ENCODE results near the gene CUEDC1.
"Not testable (repeated sequence)": the region's sequence is repeated elsewhere in the genome, so short reads cannot be mapped to it uniquely, and the experiment has no call there.

CUEDC1 gene

DNA sequence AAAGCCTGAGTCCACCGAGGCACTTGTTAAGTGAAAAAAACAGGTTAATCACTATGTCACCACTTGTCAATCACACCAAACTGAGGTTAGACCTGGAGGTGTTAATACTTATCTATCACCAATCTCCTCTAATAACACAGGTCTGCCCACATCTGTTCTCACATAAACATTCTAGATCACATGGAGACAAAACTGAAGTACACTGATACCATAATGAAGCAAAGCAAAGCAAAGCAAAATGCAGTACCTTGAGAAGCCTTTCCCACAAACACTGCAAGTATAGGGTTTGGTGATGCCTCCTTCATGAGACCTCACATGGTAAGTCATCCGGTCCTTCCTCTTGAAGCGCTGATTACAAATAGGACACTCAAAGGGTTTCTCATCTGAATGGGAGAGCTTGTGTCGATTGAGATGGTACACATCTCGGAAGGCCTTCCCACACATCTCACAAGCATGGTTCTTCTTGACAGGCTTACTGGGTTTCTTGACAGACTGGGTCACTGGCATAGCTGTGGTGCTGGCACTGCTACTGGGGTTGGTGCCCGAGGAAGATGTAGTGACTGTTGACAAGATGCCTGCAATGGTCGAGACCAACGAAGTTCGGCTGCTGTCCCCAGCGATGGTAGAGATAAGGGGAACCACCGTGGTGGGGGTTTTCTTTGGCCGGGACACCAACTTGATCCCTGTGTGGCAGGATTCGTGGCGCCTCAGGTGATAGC lies 27.4 kb upstream of the CUEDC1 start:
- H3K36me3 ChIP-seq (ENCODE audit: control insufficient read depth, insufficient read depth, low read length): peaks cover 4% of the 10 kb centered on the region
- H3K4me3 ChIP-seq (ENCODE audit: low read depth, low read length): no peak overlapping the region
- no peaks in the 10 kb centered on the region for H3K27me3 ChIP-seq (ENCODE audit: control insufficient read depth, insufficient read depth, low read length)
- H3K9ac ChIP-seq (ENCODE audit: low read depth, low read length): no peak overlapping the region
- no peaks in the 10 kb centered on the region for H3K9me3 ChIP-seq (ENCODE audit: control insufficient read depth, insufficient read depth, low read length)
- no peaks in the 10 kb centered on the region for H3K4me1 ChIP-seq (ENCODE audit: control insufficient read depth, insufficient read depth, low read length)

DNA sequence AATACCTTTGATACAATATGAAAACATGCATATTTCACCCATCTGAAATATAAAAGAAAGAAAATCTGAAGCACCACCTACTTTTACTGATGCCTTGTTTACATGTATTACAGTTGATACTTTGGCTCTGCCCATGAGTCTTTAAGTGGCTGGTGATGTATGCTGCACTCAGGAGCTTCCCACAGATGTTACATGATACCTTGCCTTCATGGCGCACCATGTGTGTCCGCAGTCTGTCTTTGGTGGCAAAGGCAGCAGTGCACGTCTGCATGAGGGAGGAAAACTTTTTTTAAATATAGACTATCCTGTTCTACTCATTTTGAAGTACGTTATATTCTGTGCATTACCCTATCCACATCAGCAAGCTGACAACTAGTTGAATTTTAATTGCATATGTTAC lies 25.3 kb upstream of the CUEDC1 start:
- no peak overlapping the region for H3K9ac ChIP-seq (ENCODE audit: low read depth, low read length)
- H3K4me3 ChIP-seq (ENCODE audit: low read depth, low read length): no peak overlapping the region
- H3K9me3 ChIP-seq (ENCODE audit: control insufficient read depth, insufficient read depth, low read length): no peaks in the 10 kb centered on the region
- H3K27me3 ChIP-seq (ENCODE audit: control insufficient read depth, insufficient read depth, low read length): no peaks in the 10 kb centered on the region
- H3K36me3 ChIP-seq (ENCODE audit: control insufficient read depth, insufficient read depth, low read length): peaks cover 4% of the 10 kb centered on the region
- no peaks in the 10 kb centered on the region for H3K4me1 ChIP-seq (ENCODE audit: control insufficient read depth, insufficient read depth, low read length)

GRCh38 chr17:57979076-57979475 lies 23.9 kb upstream of the CUEDC1 start:
- Histone ChIP-seq H3K4me1 (ENCODE audit: control insufficient read depth, insufficient read depth, low read length) (no peaks in the 10 kb centered on the region), H3K36me3 (ENCODE audit: control insufficient read depth, insufficient read depth, low read length) (peaks cover 4% of the 10 kb centered on the region)

GRCh38 chr17:57976594-57976993 lies 21.4 kb upstream of the CUEDC1 start:
- Histone ChIP-seq H3K4me1 (ENCODE audit: control insufficient read depth, insufficient read depth, low read length) (no peaks in the 10 kb centered on the region), H3K9me3 (ENCODE audit: control insufficient read depth, insufficient read depth, low read length) (no peaks in the 10 kb centered on the region), H3K36me3 (ENCODE audit: control insufficient read depth, insufficient read depth, low read length) (peaks cover 4% of the 10 kb centered on the region), H3K9ac (ENCODE audit: low read depth, low read length) (no peak overlapping the region), H3K4me3 (ENCODE audit: low read depth, low read length) (no peak overlapping the region), H3K27me3 (ENCODE audit: control insufficient read depth, insufficient read depth, low read length) (no peaks in the 10 kb centered on the region)

More at GRCh38 chr17:57979076-57979475, 23.9 kb upstream of the CUEDC1 start:
- no peaks in the 10 kb centered on the region for H3K27me3 ChIP-seq (ENCODE audit: control insufficient read depth, insufficient read depth, low read length)
- H3K9ac ChIP-seq (ENCODE audit: low read depth, low read length): no peak overlapping the region
- H3K4me3 ChIP-seq (ENCODE audit: low read depth, low read length): no peak overlapping the region
- no peaks in the 10 kb centered on the region for H3K9me3 ChIP-seq (ENCODE audit: control insufficient read depth, insufficient read depth, low read length)

GRCh38 chr17:57975044-57975443 lies 19.8 kb upstream of the CUEDC1 start:
- Histone ChIP-seq H3K36me3 (ENCODE audit: control insufficient read depth, insufficient read depth, low read length) (peaks cover 4% of the 10 kb centered on the region), H3K4me1 (ENCODE audit: control insufficient read depth, insufficient read depth, low read length) (no peaks in the 10 kb centered on the region), H3K27me3 (ENCODE audit: control insufficient read depth, insufficient read depth, low read length) (no peaks in the 10 kb centered on the region), H3K4me3 (ENCODE audit: low read depth, low read length) (no peak overlapping the region), H3K9me3 (ENCODE audit: control insufficient read depth, insufficient read depth, low read length) (no peaks in the 10 kb centered on the region), H3K9ac (ENCODE audit: low read depth, low read length) (no peak overlapping the region)

- not testable (repeated sequence) for H3K4me3 ChIP-seq (ENCODE audit: low read depth, low read length); H3K36me3 ChIP-seq (ENCODE audit: control insufficient read depth, insufficient read depth, low read length); H3K9me3 ChIP-seq (ENCODE audit: control insufficient read depth, insufficient read depth, low read length); H3K9ac ChIP-seq (ENCODE audit: low read depth, low read length); H3K4me1 ChIP-seq (ENCODE audit: control insufficient read depth, insufficient read depth, low read length); H3K27me3 ChIP-seq (ENCODE audit: control insufficient read depth, insufficient read depth, low read length)
These were observed 19.0 kb upstream of the CUEDC1 start for GRCh38 chr17:57974053-57974824.

- Histone ChIP-seq H3K4me3 (ENCODE audit: low read depth, low read length) (no peak overlapping the region), H3K4me1 (ENCODE audit: control insufficient read depth, insufficient read depth, low read length) (no peaks in the 10 kb centered on the region), H3K9me3 (ENCODE audit: control insufficient read depth, insufficient read depth, low read length) (no peaks in the 10 kb centered on the region), H3K9ac (ENCODE audit: low read depth, low read length) (no peak overlapping the region), H3K27me3 (ENCODE audit: control insufficient read depth, insufficient read depth, low read length) (no peaks in the 10 kb centered on the region), H3K36me3 (ENCODE audit: control insufficient read depth, insufficient read depth, low read length) (no peaks in the 10 kb centered on the region)
These were observed 16.9 kb upstream of the CUEDC1 start for GRCh38 chr17:57972151-57972550.

DNA sequence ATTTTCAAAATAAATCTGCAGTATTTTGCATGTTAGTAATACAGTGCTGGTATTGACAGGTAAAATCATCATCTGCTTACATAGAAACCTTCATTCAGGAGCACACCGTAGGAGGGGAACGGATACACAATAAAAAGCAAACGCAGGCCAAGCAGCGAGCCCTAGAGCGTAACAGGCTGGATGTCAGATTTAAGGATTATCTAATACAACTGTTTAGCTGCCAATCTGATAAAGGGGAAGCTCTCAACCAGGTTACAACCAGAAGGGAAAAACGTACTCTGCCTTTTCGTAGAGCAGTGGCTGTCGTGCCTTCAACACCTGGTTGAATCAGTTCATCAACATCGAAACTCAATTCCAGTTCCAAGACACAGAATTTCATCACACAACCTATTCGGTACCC lies 16.4 kb upstream of the CUEDC1 start:
- H3K4me3 ChIP-seq (ENCODE audit: low read depth, low read length): no peak overlapping the region
- no peaks in the 10 kb centered on the region for H3K4me1 ChIP-seq (ENCODE audit: control insufficient read depth, insufficient read depth, low read length)
- no peaks in the 10 kb centered on the region for H3K36me3 ChIP-seq (ENCODE audit: control insufficient read depth, insufficient read depth, low read length)
- H3K9me3 ChIP-seq (ENCODE audit: control insufficient read depth, insufficient read depth, low read length): no peaks in the 10 kb centered on the region
- no peak overlapping the region for H3K9ac ChIP-seq (ENCODE audit: low read depth, low read length)
- no peaks in the 10 kb centered on the region for H3K27me3 ChIP-seq (ENCODE audit: control insufficient read depth, insufficient read depth, low read length)

DNA sequence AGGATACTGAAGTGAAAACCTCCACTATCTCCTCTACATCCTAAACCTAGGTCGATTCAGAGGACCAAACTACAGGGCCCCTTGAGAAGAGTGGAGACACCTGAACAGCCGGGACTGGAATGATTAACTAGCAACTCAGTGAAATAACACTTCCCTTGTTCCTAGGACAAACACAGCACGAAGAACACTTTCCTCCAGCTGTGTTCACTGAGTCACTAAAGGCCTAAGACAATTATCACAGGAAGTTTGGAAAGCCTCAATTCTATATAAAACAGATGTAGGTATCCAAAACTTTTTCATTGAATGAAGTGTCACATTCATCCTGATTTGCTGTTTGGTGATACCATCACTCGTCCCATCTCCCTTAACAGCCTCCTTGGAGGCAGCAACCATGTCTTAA lies 15.5 kb upstream of the CUEDC1 start:
- H3K27me3 ChIP-seq (ENCODE audit: control insufficient read depth, insufficient read depth, low read length): no peaks in the 10 kb centered on the region
- no peak overlapping the region for H3K9ac ChIP-seq (ENCODE audit: low read depth, low read length)
- H3K36me3 ChIP-seq (ENCODE audit: control insufficient read depth, insufficient read depth, low read length): no peaks in the 10 kb centered on the region

DNA sequence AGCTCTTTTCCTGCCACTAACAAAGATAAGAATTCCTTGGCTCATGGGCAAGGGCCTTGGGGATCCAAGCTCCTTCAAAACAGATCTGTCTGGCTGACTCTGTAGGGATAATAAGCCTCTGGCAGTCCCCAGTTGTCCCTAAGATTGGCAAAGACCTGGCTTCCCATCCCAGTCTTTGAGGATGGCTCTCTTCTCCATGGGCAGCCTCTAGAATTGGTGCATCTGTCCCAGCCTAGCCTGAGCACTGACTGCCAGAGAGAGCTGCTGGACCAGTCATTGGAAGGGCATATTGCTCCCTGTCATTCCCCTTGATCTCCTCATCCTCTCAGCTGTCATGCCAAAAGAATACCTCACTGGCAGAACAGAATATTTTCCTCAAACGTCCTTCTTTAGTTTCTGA lies 13.2 kb upstream of the CUEDC1 start:
- Histone ChIP-seq H3K4me1 (ENCODE audit: control insufficient read depth, insufficient read depth, low read length) (no peaks in the 10 kb centered on the region), H3K9me3 (ENCODE audit: control insufficient read depth, insufficient read depth, low read length) (no peaks in the 10 kb centered on the region), H3K27me3 (ENCODE audit: control insufficient read depth, insufficient read depth, low read length) (no peaks in the 10 kb centered on the region), H3K4me3 (ENCODE audit: low read depth, low read length) (no peak overlapping the region), H3K9ac (ENCODE audit: low read depth, low read length) (no peak overlapping the region), H3K36me3 (ENCODE audit: control insufficient read depth, insufficient read depth, low read length) (no peaks in the 10 kb centered on the region)

More for the DNA sequence above, 15.5 kb upstream of the CUEDC1 start:
- Histone ChIP-seq H3K4me3 (ENCODE audit: low read depth, low read length) (no peak overlapping the region), H3K4me1 (ENCODE audit: control insufficient read depth, insufficient read depth, low read length) (no peaks in the 10 kb centered on the region), H3K9me3 (ENCODE audit: control insufficient read depth, insufficient read depth, low read length) (no peaks in the 10 kb centered on the region)

DNA sequence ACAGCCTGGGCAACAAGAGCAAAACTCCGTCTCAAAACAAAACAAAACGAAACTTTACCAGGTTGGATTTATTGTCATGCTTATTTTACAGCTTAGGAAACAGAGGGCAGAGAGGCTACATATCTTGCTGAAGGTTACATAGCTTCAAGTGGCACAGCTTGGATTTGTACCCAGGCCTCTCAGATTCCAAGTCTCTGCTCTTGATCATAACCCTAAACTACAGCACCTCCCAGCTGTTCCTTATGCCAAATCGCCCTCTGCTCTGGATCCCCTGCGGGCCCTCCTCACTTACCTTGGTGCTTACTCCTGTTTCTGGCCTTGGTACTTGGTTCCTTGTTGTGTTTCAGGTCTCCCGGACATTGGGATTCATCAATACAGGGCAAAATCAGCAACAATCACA lies 11.7 kb upstream of the CUEDC1 start:
- Histone ChIP-seq H3K4me3 (ENCODE audit: low read depth, low read length) (no peak overlapping the region), H3K9me3 (ENCODE audit: control insufficient read depth, insufficient read depth, low read length) (no peaks in the 10 kb centered on the region), H3K9ac (ENCODE audit: low read depth, low read length) (no peak overlapping the region), H3K36me3 (ENCODE audit: control insufficient read depth, insufficient read depth, low read length) (no peaks in the 10 kb centered on the region), H3K27me3 (ENCODE audit: control insufficient read depth, insufficient read depth, low read length) (peaks cover 2% of the 10 kb centered on the region), H3K4me1 (ENCODE audit: control insufficient read depth, insufficient read depth, low read length) (no peaks in the 10 kb centered on the region)

GRCh38 chr17:57966246-57966645 lies 11.0 kb upstream of the CUEDC1 start:
- H3K9me3 ChIP-seq (ENCODE audit: control insufficient read depth, insufficient read depth, low read length): no peaks in the 10 kb centered on the region
- no peaks in the 10 kb centered on the region for H3K36me3 ChIP-seq (ENCODE audit: control insufficient read depth, insufficient read depth, low read length)
- H3K4me3 ChIP-seq (ENCODE audit: low read depth, low read length): no peak overlapping the region
- peaks cover 2% of the 10 kb centered on the region for H3K27me3 ChIP-seq (ENCODE audit: control insufficient read depth, insufficient read depth, low read length)
- no peak overlapping the region for H3K9ac ChIP-seq (ENCODE audit: low read depth, low read length)
- no peaks in the 10 kb centered on the region for H3K4me1 ChIP-seq (ENCODE audit: control insufficient read depth, insufficient read depth, low read length)

All from iPS-15b (cell line).